Femur (tissue), 1 donor: ENCODE measurements around the gene PSMD11.
A peak's percentile ranks its signal among the peaks of the same experiment; 100 is the strongest.
"Not testable (repeated sequence)": the region's sequence is repeated elsewhere in the genome, so short reads cannot be mapped to it uniquely, and the experiment has no call there.

ENCODE experiments used
- DNase-seq: peaks from one replicate; pipeline ENCODE4 v3.0.0-alpha.2; 2017

The PSMD11 gene

GRCh38 chr17:32515677-32516383 is 71.5 kb downstream of the PSMD11 start:
- peak; percentile 50 for DNase-seq

- DNase-seq, result no peak
Observed at GRCh38 chr17:32516450-32516849, 72.1 kb downstream of the PSMD11 start.

- DNase-seq, result peak; percentile 19
Observed at GRCh38 chr17:32516940-32517701, 72.8 kb downstream of the PSMD11 start.

GRCh38 chr17:32517982-32518381 is 73.7 kb downstream of the PSMD11 start:
- no peak for DNase-seq

GRCh38 chr17:32518646-32519227 is 74.4 kb downstream of the PSMD11 start:
- no peak for DNase-seq

- peak; percentile 64 for DNase-seq
Observed at GRCh38 chr17:32519228-32520103, 75.2 kb downstream of the PSMD11 start.

- DNase-seq, result peak; percentile 32
Observed at GRCh38 chr17:32520104-32520701, 75.9 kb downstream of the PSMD11 start.

GRCh38 chr17:32520737-32521404 is 76.6 kb downstream of the PSMD11 start:
- no peak for DNase-seq

- DNase-seq, result no peak
Observed at GRCh38 chr17:32523017-32523680, 78.8 kb downstream of the PSMD11 start.

GRCh38 chr17:32523827-32524552 is 79.7 kb downstream of the PSMD11 start:
- no peak for DNase-seq

- DNase-seq, result not testable (repeated sequence)
Observed at GRCh38 chr17:32524553-32524880, 80.2 kb downstream of the PSMD11 start.

- no peak for DNase-seq
Observed at GRCh38 chr17:32525122-32525521, 80.8 kb downstream of the PSMD11 start.

- DNase-seq, result no peak
Observed at GRCh38 chr17:32527146-32527545, 82.8 kb downstream of the PSMD11 start.

GRCh38 chr17:32528825-32529224 is 84.5 kb downstream of the PSMD11 start:
- no peak for DNase-seq

- no peak for DNase-seq
Observed at GRCh38 chr17:32529604-32530003, 85.3 kb downstream of the PSMD11 start.
